Naive thymus-derived CD4-positive, alpha-beta T cell (primary cell): ENCODE results near the gene GSTA2. TPM values are rescaled to one million over a fixed set of nuclear protein-coding genes. Genes with fewer than 3 reads are reported as not detected.
"Not testable (repeated sequence)": the region's sequence is repeated elsewhere in the genome, so short reads cannot be mapped to it uniquely, and the experiment has no call there.

Source experiments
- ATAC-seq: fragments of 150-1000 bp; cut with Tn5 transposase; 2 replicates; pipeline ENCODE4 v1.10.0; 2021; ENCODE audit warnings: mild to moderate bottlenecking, moderate library complexity
- CTCF ChIA-PET: fragments of 350-600 bp; sonication (Branson Sonifier 250); formaldehyde crosslinking; loops from one replicate; lab custom pipeline; 2021; ENCODE audit warnings: antibody characterized with exemption; lab: Charles Lee
- POLR2A ChIA-PET: fragments of 350-600 bp; sonication (Branson Sonifier 250); formaldehyde crosslinking; loops from one replicate; lab custom pipeline; 2021; ENCODE audit warnings: antibody characterized with exemption, inconsistent platforms; lab: Charles Lee
- DNase-seq, 9 donors: peaks; one replicate each; pipeline versions ENCODE4 v3.0.0 to v3.0.0-alpha.2; 2020 to 2022; ENCODE audit warnings: mixed read lengths in 1 of 9
- H3K27ac ChIP-seq: one replicate; pipeline ENCODE4 v1.7.0; 2013; ENCODE audit warnings: mild to moderate bottlenecking, low read depth, low read length, moderate library complexity
- H3K27me3 ChIP-seq, 2 donors: one replicate each; pipeline ENCODE4 v1.7.0; 2013; ENCODE audit warnings: low read length in 2 of 2, mild to moderate bottlenecking in 2 of 2, moderate library complexity in 2 of 2; ENCODE audit not compliant: control insufficient read depth in 2 of 2, insufficient read depth in 2 of 2
- H3K36me3 ChIP-seq, 3 experiments: 1 replicate in 2 of 3; 2 replicates in 1 of 3; pipeline ENCODE4 v1.7.0; 2013; ENCODE audit warnings: low read length in 3 of 3, mild to moderate bottlenecking in 3 of 3, moderate library complexity in 1 of 3; ENCODE audit not compliant: insufficient read depth in 3 of 3, control insufficient read depth in 2 of 3
- H3K4me1 ChIP-seq, 2 donors: one replicate each; pipeline ENCODE4 v1.7.0; 2013; ENCODE audit warnings: low read length in 2 of 2, mild to moderate bottlenecking in 2 of 2, moderate library complexity in 1 of 2; ENCODE audit not compliant: control insufficient read depth in 2 of 2, insufficient read depth in 2 of 2
- H3K4me3 ChIP-seq: 2 replicates; pipeline ENCODE4 v1.7.0; 2013; ENCODE audit warnings: mild to moderate bottlenecking, low read length
- H3K9me3 ChIP-seq, 3 experiments: 1 replicate in 2 of 3; 2 replicates in 1 of 3; pipeline ENCODE4 v1.7.0; 2013; ENCODE audit warnings: low read length in 3 of 3; ENCODE audit not compliant: control insufficient read depth in 2 of 3
- H3K27ac Mint-ChIP-seq, 9 donors: one replicate each; pipeline ENCODE4 v1.8.0; 2020 to 2022; ENCODE audit warnings: mixed read lengths in 9 of 9, mild to moderate bottlenecking in 8 of 9, moderate library complexity in 5 of 9, inconsistent platforms in 2 of 9
- H3K27me3 Mint-ChIP-seq, 5 donors: one replicate each; pipeline ENCODE4 v1.8.0; 2021 to 2022; ENCODE audit warnings: mixed read lengths in 5 of 5, mild to moderate bottlenecking in 1 of 5
- H3K36me3 Mint-ChIP-seq, 5 donors: one replicate each; pipeline ENCODE4 v1.8.0; 2020 to 2022; ENCODE audit warnings: mixed read lengths in 5 of 5, mild to moderate bottlenecking in 3 of 5, inconsistent platforms in 1 of 5
- H3K4me1 Mint-ChIP-seq, 7 donors: one replicate each; pipeline ENCODE4 v1.8.0; 2020 to 2022; ENCODE audit warnings: mixed read lengths in 7 of 7, mild to moderate bottlenecking in 3 of 7, inconsistent platforms in 1 of 7
- H3K4me3 Mint-ChIP-seq, 10 donors: one replicate each; pipeline ENCODE4 v1.8.0; 2020 to 2022; ENCODE audit warnings: mild to moderate bottlenecking in 10 of 10, mixed read lengths in 10 of 10, moderate library complexity in 6 of 10, inconsistent platforms in 2 of 10
- H3K9me3 Mint-ChIP-seq, 11 donors: one replicate each; pipeline ENCODE4 v1.8.0; 2020 to 2022; ENCODE audit warnings: mixed read lengths in 11 of 11, mild to moderate bottlenecking in 4 of 11, inconsistent platforms in 1 of 11, moderate library complexity in 1 of 11
- intact Hi-C, 2 donors: fragments of 100-400 bp; cut with micrococcal nuclease; formaldehyde crosslinking; loops; one replicate each; pipeline ENCODE4 v1.15.1; 2023
- polyA plus RNA-seq, 2 donors: library from polyadenylated mRNA; unstranded; fragments of 300-500 nt; fragmentation: Illumina TruSeq; gene quantifications; one replicate each; pipeline ENCODE4 v1.2.3, GENCODE V29; 2021
- total RNA-seq, 6 experiments: library from RNA in 5 of 6; stranded (reverse) in 5 of 6; gene quantifications; 1 replicate in 5 of 6; 2 replicates in 1 of 6; pipeline ENCODE4 v1.2.3 and lab custom pipeline; 2021 to 2026

Gene GSTA2
- total and polyA plus RNA-seq, 7 experiments from 2014 or later = not detected

DNA sequence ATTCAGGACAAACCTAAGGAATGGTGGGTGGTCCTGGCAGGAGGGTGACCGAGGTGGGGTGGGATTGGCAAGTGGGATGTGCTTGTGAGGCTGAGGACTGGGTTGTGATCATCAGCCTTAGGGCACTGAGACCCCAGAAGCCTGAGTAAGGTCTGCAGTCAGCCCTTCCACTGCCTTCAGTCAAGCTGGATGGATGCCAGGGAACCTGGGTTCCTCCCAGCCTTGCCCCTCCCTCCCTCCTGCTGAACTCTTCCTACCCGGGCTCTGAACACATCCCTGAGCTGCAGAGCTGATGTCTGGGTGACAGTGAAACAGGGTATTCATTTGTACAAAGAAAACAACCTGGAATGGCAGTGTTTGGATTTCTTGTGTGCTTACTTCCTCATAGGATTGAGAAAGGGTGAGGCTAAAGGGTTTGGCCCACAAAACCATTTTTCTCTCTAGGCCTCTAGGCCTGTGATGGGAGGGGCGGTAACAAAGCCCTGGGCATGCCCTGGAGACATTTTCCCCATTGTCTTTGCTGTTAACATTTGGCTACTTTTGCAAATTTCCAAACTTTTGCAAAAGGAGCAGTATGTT lies 19.5 kb upstream of the GSTA2 start:
- H3K27ac Mint-ChIP-seq, H3K4me3 ChIP-seq, ATAC-seq, DNase-seq, H3K4me1 ChIP-seq, POLR2A ChIA-PET, H3K36me3 Mint-ChIP-seq, H3K9me3 ChIP-seq, intact Hi-C loops, H3K36me3 ChIP-seq, H3K27me3 ChIP-seq, H3K9me3 Mint-ChIP-seq, H3K4me1 Mint-ChIP-seq, CTCF ChIA-PET, H3K27ac ChIP-seq, H3K4me3 Mint-ChIP-seq: not testable (repeated sequence)
- peaks cover 6 to 27% (median 15%) of the 10 kb centered on the region in 5 donors for H3K27me3 Mint-ChIP-seq

DNA sequence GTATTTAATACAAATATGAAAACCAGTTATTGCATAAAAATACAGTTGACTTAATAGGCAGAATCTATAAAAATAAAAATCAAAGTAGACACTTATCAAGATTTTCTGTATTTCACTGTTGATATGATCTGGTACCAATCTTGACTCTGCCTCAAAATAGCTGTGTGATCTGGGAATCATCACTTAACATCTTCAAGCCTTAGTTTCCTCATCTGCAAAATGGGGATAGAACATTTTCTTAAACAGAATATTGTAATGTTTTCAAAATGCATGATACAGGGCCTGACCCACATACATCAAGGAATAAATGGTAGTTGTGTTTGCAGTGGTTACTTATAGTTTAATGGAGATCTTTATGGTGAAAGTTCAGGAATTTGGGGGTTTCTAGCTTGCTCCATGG lies 18.9 kb upstream of the GSTA2 start:
- H3K36me3 Mint-ChIP-seq, H3K27me3 ChIP-seq, intact Hi-C loops, H3K4me1 Mint-ChIP-seq, H3K36me3 ChIP-seq, POLR2A ChIA-PET, H3K27ac ChIP-seq, CTCF ChIA-PET, H3K4me1 ChIP-seq, H3K4me3 Mint-ChIP-seq, H3K27ac Mint-ChIP-seq, H3K9me3 Mint-ChIP-seq, ATAC-seq, H3K4me3 ChIP-seq, DNase-seq, H3K9me3 ChIP-seq: not testable (repeated sequence)
- peaks cover 9 to 30% (median 16%) of the 10 kb centered on the region in 5 donors for H3K27me3 Mint-ChIP-seq

DNA sequence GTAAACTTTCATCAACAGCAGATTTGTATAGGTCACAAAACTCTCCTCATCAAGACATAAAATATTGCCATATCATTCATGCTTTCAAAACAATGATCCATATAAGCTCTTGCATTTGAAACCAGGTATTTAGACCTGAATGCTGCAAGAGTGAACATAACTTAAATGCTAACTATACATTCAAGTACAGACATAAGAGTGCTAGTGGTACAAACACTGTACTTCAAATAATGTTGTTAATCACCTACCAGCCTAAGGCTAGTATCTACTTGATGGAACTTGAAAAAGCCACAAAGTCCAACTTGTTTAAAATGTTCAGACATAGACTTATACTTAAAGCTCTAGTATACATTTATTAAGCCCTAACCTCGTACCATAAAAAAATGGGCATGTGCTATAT lies 16.0 kb upstream of the GSTA2 start:
- no peak for ATAC-seq
- H3K4me3 ChIP-seq = no peak overlapping the region
- Mint-ChIP-seq H3K27ac (no peak overlapping the region), H3K27me3 (peaks cover 10 to 31% (median 26%) of the 10 kb centered on the region in 5 donors), H3K4me1 (no peaks in the 10 kb centered on the region), H3K9me3 (peaks cover 0 to 5% (median 0%) of the 10 kb centered on the region in 11 donors), H3K4me3 (no peak overlapping the region), H3K36me3 (no peaks in the 10 kb centered on the region)
- H3K4me1 ChIP-seq = no peaks in the 10 kb centered on the region
- intact Hi-C loops = no loop called here
- H3K27ac ChIP-seq = no peak overlapping the region
- no peaks in the 10 kb centered on the region for H3K36me3 ChIP-seq
- DNase-seq = no peak
- POLR2A ChIA-PET = no interaction called here
- H3K9me3 ChIP-seq = no peaks in the 10 kb centered on the region
- CTCF ChIA-PET = no interaction called here
- no peaks in the 10 kb centered on the region for H3K27me3 ChIP-seq

DNA sequence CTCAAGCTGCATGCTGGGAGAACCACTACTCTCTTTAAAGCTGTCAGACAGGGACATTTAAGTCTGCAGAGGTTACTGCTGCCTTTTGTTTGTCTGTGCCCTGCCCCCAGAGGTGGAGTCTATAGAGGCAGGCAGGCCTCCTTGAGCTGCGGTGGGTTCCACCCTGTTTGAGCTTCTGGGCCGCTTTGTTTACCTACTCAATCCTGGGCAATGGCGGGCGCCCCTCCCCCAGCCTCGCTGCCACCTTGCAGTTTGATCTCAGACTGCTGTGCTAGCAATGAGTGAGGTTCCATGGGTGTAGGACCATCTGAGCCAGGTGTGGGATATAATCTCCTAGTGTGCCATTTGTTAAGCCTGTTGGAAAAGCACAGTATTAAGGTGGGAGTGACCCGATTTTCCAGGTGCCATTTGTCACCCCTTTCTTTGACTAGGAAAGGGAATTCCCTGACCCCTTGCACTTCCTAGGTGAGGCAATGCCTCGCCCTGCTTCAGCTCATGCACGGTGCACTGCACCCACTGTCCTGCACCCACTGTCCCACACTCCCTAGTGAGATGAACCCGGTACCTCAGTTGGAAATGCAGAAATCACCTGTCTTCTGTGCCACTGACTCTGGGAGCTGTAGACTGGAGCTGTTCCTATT lies 13.6 kb upstream of the GSTA2 start:
- H3K27ac ChIP-seq, H3K4me1 ChIP-seq, CTCF ChIA-PET, DNase-seq, H3K4me3 ChIP-seq, ATAC-seq, POLR2A ChIA-PET, H3K36me3 ChIP-seq, H3K9me3 Mint-ChIP-seq, intact Hi-C loops, H3K27me3 ChIP-seq, H3K9me3 ChIP-seq, H3K27ac Mint-ChIP-seq, H3K4me1 Mint-ChIP-seq, H3K4me3 Mint-ChIP-seq, H3K36me3 Mint-ChIP-seq: not testable (repeated sequence)
- peaks cover 7 to 28% (median 26%) of the 10 kb centered on the region in 5 donors for H3K27me3 Mint-ChIP-seq

DNA sequence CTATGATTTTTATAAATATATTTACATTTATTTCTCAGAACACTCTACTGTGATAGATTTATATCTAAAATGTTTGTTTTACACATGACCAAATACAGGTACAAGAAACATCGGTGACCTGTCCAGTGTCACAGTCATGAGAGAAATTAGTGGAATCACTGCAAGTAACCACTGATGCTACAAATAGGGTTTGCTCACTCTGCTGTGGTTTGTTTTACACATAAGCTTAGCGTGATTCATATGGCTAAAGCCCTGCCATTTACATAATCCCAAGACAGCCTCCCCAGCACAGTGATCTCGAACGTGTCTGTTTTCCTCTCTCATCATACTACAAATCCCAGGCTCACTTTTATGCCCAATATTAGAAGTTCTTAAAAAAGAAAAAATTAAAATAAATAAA lies 6.1 kb upstream of the GSTA2 start:
- DNase-seq, H3K4me1 Mint-ChIP-seq, H3K27me3 Mint-ChIP-seq, CTCF ChIA-PET, H3K36me3 ChIP-seq, H3K4me1 ChIP-seq, H3K4me3 Mint-ChIP-seq, H3K9me3 Mint-ChIP-seq, POLR2A ChIA-PET, ATAC-seq, H3K4me3 ChIP-seq, intact Hi-C loops, H3K27ac Mint-ChIP-seq, H3K36me3 Mint-ChIP-seq, H3K27ac ChIP-seq, H3K27me3 ChIP-seq, H3K9me3 ChIP-seq: not testable (repeated sequence)

DNA sequence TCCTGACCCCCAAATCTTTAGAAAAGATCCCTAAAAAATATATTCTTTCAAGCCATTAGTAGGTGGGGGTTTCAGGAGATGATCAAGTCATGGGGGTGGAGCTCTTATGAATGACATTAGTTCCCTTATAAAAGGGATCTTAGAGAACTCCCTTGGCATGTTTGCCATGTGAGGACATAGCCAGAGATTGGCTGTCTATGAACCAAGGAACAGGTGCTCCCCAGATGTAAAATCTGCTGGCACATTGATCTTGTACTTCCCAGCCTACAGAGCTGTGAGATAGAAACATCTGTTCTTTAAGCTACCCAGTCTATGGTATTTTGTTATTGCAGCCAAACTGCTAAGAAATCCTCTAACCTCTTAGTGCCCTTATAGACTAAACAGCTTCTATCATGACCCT lies 4.4 kb upstream of the GSTA2 start:
- H3K9me3 ChIP-seq, H3K36me3 ChIP-seq, H3K27ac ChIP-seq, ATAC-seq, POLR2A ChIA-PET, CTCF ChIA-PET, H3K4me3 ChIP-seq, intact Hi-C loops, H3K9me3 Mint-ChIP-seq, H3K4me1 ChIP-seq, DNase-seq, H3K36me3 Mint-ChIP-seq, H3K4me3 Mint-ChIP-seq, H3K4me1 Mint-ChIP-seq, H3K27ac Mint-ChIP-seq, H3K27me3 ChIP-seq: not testable (repeated sequence)
- H3K27me3 Mint-ChIP-seq = peaks cover 0 to 13% (median 5%) of the 10 kb centered on the region in 5 donors
